NCI-H82 treated with DMSO at 0.1 percent for 48 hours (cell line): ENCODE data around the gene COL23A1.
"Not testable (repeated sequence)": the region's sequence is repeated elsewhere in the genome, so short reads cannot be mapped to it uniquely, and the experiment has no call there.

Experiments
- DNase-seq: peaks from one replicate; lab custom pipeline; 2025; ENCODE audit not compliant: unreplicated experiment; lab: John Stamatoyannopoulos, UW

The COL23A1 gene

GRCh38 chr5:178383301-178383918 lies 206.8 kb downstream of the COL23A1 start:
- DNase-seq = no peak

GRCh38 chr5:178382754-178383164 lies 207.4 kb downstream of the COL23A1 start:
- DNase-seq = no peak

- no peak for DNase-seq
Measured at GRCh38 chr5:178381921-178382695, 208.1 kb downstream of the COL23A1 start.

GRCh38 chr5:178381206-178381605 lies 209.0 kb downstream of the COL23A1 start:
- no peak for DNase-seq

- no peak for DNase-seq
Measured at GRCh38 chr5:178380541-178381074, 209.6 kb downstream of the COL23A1 start.

GRCh38 chr5:178380086-178380485 lies 210.1 kb downstream of the COL23A1 start:
- DNase-seq = no peak

- DNase-seq = no peak
Measured at GRCh38 chr5:178378527-178379484, 211.4 kb downstream of the COL23A1 start.

- DNase-seq = no peak
Measured at GRCh38 chr5:178377583-178378270, 212.5 kb downstream of the COL23A1 start.

GRCh38 chr5:178376921-178377582 lies 213.1 kb downstream of the COL23A1 start:
- no peak for DNase-seq

GRCh38 chr5:178375348-178375747 lies 214.8 kb downstream of the COL23A1 start:
- DNase-seq = no peak

- DNase-seq = no peak
Measured at GRCh38 chr5:178373711-178374110, 216.5 kb downstream of the COL23A1 start.

GRCh38 chr5:178372142-178372571 lies 218.0 kb downstream of the COL23A1 start:
- DNase-seq = no peak

- DNase-seq = no peak
Measured at GRCh38 chr5:178371362-178372111, 218.7 kb downstream of the COL23A1 start.

- DNase-seq = no peak
Measured at GRCh38 chr5:178370102-178370501, 220.1 kb downstream of the COL23A1 start.

- DNase-seq = not testable (repeated sequence)
Measured at GRCh38 chr5:178369469-178369868, 220.7 kb downstream of the COL23A1 start.

GRCh38 chr5:178368716-178369300 lies 221.4 kb downstream of the COL23A1 start:
- DNase-seq = no peak

GRCh38 chr5:178368274-178368673 lies 221.9 kb downstream of the COL23A1 start:
- no peak for DNase-seq

GRCh38 chr5:178367736-178368120 lies 222.5 kb downstream of the COL23A1 start:
- no peak for DNase-seq
